Body of pancreas (tissue), 4 donors: Measurements from ENCODE around the gene FOXL3.

Experiments used
- POLR2A ChIP-seq, 3 donors: fragments of 450-650 bp; IDR thresholded peaks; one replicate each; pipeline ENCODE4 v1.6.1; 2016; ENCODE audit warnings: antibody characterized with exemption in 3 of 3, mild to moderate bottlenecking in 2 of 3
- TF ChIP-seq, protein P1 (sequence below), 7 experiments: fragments of 450-650 bp in 4 of 7; fragments of 200-600 bp in 3 of 7; sonication (generic) in 3 of 7; IDR thresholded peaks; one replicate each; pipeline ENCODE4 v1.5.1; 2016 to 2019; ENCODE audit warnings: antibody characterized with exemption in 7 of 7

DNA sequence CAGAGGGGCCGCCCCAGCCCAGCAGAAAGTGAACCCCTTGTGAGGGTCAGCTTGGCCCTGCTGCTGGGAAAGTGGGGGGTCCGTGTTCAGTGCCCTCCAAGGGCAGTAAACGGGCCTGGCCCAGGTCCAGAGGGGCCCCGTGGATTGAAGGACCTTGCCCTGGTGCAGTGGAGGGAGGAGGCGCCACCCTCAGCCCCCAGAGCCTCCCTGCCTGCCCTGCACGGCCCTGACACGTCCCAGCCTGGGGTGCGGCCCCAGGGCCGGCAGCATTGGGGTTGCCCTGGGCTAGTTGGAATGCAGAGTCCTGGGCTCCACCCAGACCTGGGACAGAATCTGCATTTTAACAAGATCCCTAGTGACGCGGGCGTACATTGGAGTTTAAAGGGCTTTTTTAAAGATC is 42.8 kb upstream of the FOXL3 start:
- TF ChIP-seq, protein P1, sequence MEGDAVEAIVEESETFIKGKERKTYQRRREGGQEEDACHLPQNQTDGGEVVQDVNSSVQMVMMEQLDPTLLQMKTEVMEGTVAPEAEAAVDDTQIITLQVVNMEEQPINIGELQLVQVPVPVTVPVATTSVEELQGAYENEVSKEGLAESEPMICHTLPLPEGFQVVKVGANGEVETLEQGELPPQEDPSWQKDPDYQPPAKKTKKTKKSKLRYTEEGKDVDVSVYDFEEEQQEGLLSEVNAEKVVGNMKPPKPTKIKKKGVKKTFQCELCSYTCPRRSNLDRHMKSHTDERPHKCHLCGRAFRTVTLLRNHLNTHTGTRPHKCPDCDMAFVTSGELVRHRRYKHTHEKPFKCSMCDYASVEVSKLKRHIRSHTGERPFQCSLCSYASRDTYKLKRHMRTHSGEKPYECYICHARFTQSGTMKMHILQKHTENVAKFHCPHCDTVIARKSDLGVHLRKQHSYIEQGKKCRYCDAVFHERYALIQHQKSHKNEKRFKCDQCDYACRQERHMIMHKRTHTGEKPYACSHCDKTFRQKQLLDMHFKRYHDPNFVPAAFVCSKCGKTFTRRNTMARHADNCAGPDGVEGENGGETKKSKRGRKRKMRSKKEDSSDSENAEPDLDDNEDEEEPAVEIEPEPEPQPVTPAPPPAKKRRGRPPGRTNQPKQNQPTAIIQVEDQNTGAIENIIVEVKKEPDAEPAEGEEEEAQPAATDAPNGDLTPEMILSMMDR (IDR thresholded peaks at IDR 0.05), result no peak
- no peak for TF ChIP-seq POLR2A (IDR thresholded peaks at IDR 0.05)
